DOHH2 (cell line): ENCODE data around the gene SPTBN4.
A peak's percentile ranks its signal among the peaks of the same experiment; 100 is the strongest.

Source experiments
- H3F3A ChIP-seq: fragments of 200-600 bp; sonication (generic), shearing (Covaris generic); 2 replicates; pipeline ENCODE4 v1.6.0; 2016; ENCODE audit warnings: antibody characterized with exemption, mild to moderate bottlenecking; ENCODE audit not compliant: control insufficient read depth, insufficient read depth
- H3K27ac ChIP-seq: fragments of 200-600 bp; sonication (generic); 2 replicates; pipeline ENCODE4 v1.5.1; 2014; ENCODE audit warnings: low read depth, mild to moderate bottlenecking, low read length, moderate library complexity
- H3K27me3 ChIP-seq: fragments of 200-600 bp; sonication (generic); 2 replicates; pipeline ENCODE4 v1.6.1; 2014; ENCODE audit warnings: mild to moderate bottlenecking, low read length, mixed read lengths; ENCODE audit not compliant: control insufficient read depth
- H3K36me3 ChIP-seq: fragments of 200-600 bp; sonication (generic); 2 replicates; pipeline ENCODE4 v1.6.1; 2014; ENCODE audit warnings: mild to moderate bottlenecking, low read length, moderate library complexity, mixed read lengths; ENCODE audit not compliant: control insufficient read depth
- H3K4me1 ChIP-seq: fragments of 200-600 bp; sonication (generic); 2 replicates; pipeline ENCODE4 v1.6.1; 2014; ENCODE audit warnings: mild to moderate bottlenecking, low read length, mixed read lengths; ENCODE audit not compliant: control insufficient read depth
- H3K4me2 ChIP-seq: fragments of 200-600 bp; sonication (generic); 2 replicates; pipeline ENCODE4 v1.6.0; 2014; ENCODE audit warnings: mild to moderate bottlenecking, low read length, moderate library complexity
- H3K4me3 ChIP-seq: fragments of 200-600 bp; sonication (generic); 2 replicates; pipeline ENCODE4 v1.5.1; 2014; ENCODE audit warnings: mild to moderate bottlenecking, low read length, mixed read lengths
- H3K79me2 ChIP-seq: fragments of 200-600 bp; sonication (generic); 2 replicates; pipeline ENCODE4 v1.6.1; 2014; ENCODE audit warnings: mild to moderate bottlenecking, low read length, mixed read lengths; ENCODE audit not compliant: control insufficient read depth
- H3K9me2 ChIP-seq: fragments of 200-600 bp; sonication (generic); replicated peaks from 2 replicates; pipeline ENCODE4 v1.6.1; 2014; ENCODE audit warnings: mild to moderate bottlenecking, low read length, mixed read lengths; ENCODE audit not compliant: control insufficient read depth
- H3K9me3 ChIP-seq: fragments of 200-600 bp; sonication (generic); 2 replicates; pipeline ENCODE4 v1.6.1; 2014; ENCODE audit warnings: antibody characterized with exemption, low read length, mixed read lengths; ENCODE audit not compliant: control insufficient read depth, insufficient read depth
- H4K20me1 ChIP-seq: fragments of 200-600 bp; sonication (generic); 2 replicates; pipeline ENCODE4 v1.6.0; 2014; ENCODE audit warnings: low read depth, mild to moderate bottlenecking, antibody characterized with exemption, low read length, moderate library complexity; ENCODE audit not compliant: control insufficient read depth, insufficient read depth
- EZH2phosphoT487 ChIP-seq: fragments of 200-600 bp; sonication (generic); IDR thresholded peaks from 2 replicates; pipeline ENCODE4 v1.6.1; 2017; ENCODE audit warnings: borderline replicate concordance, mild to moderate bottlenecking, antibody characterized with exemption, low read length, moderate library complexity, mixed read lengths
- TF ChIP-seq, protein P1 (sequence below): fragments of 200-600 bp; sonication (generic); IDR thresholded peaks from one replicate; pipeline ENCODE4 v1.5.1; 2014; ENCODE audit warnings: antibody characterized with exemption, mild to moderate bottlenecking, low read depth, low read length; ENCODE audit not compliant: poor library complexity, severe bottlenecking

The SPTBN4 gene

DNA sequence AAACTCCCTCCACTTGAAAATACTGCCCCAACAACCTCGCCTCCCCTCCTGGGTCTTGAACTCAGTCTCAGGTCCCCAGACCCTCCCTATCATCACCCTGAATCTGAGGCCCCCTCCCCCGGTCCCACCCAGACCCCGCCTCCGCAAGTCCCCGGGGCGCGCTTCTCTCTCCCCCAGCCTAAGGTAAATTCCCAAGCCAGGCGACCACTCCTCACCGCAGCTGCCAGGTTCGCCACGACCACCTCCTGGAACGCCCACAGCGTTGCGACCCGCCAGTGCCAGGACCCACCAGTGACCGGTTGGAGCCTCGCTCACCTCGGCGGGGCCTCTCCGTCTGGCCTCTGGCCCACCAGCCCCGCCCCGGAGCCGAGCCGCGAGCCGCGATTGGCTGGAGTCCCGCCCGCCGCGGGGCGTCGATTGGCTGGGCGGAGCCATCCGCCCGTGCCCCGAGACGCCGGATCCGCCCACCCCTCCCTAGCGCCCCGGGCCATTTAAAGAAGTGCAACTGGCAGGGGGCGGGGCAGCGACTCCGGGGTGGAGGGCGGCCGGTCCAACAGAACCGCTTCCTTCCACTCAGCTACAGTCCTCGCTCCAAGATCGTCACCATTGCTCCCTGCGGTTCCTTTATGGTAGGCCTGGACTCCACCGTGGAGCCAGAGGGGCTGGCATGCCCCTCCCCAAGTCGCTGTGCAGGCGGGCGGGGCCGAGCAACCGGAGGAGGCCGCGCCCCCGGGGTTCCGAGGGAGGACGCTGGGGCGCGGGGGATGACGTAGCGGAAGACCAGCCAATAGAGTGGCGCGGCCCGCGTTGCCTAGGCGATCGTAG, 22.6 kb upstream of the SPTBN4 start, which contains the start of gene SERTAD3:
TSS of gene SERTAD3 (minus strand) at position 336 of the 825 bp plus-strand sequence. CDS start 2,255 bp downstream, outside the sequence.
- TF ChIP-seq EZH2phosphoT487, result no peak
- TF ChIP-seq, protein P1, sequence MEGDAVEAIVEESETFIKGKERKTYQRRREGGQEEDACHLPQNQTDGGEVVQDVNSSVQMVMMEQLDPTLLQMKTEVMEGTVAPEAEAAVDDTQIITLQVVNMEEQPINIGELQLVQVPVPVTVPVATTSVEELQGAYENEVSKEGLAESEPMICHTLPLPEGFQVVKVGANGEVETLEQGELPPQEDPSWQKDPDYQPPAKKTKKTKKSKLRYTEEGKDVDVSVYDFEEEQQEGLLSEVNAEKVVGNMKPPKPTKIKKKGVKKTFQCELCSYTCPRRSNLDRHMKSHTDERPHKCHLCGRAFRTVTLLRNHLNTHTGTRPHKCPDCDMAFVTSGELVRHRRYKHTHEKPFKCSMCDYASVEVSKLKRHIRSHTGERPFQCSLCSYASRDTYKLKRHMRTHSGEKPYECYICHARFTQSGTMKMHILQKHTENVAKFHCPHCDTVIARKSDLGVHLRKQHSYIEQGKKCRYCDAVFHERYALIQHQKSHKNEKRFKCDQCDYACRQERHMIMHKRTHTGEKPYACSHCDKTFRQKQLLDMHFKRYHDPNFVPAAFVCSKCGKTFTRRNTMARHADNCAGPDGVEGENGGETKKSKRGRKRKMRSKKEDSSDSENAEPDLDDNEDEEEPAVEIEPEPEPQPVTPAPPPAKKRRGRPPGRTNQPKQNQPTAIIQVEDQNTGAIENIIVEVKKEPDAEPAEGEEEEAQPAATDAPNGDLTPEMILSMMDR, result no peak
- H3K4me1 ChIP-seq, result peaks cover 18% of the 10 kb centered on the region
- H3K27me3 ChIP-seq, result no peaks in the 10 kb centered on the region
- no peaks in the 10 kb centered on the region for H4K20me1 ChIP-seq
- peak within 1 kb of the TSS; percentile 97 for H3K4me3 ChIP-seq
- peaks cover 5% of the 10 kb centered on the region for H3F3A ChIP-seq
- no peaks in the 10 kb centered on the region for H3K9me2 ChIP-seq
- peak within 1 kb of the TSS; percentile 91 for H3K4me2 ChIP-seq
- peak within 1 kb of the TSS; percentile 89 for H3K27ac ChIP-seq
- peaks cover 35% of the 10 kb centered on the region for H3K79me2 ChIP-seq
- H3K9me3 ChIP-seq, result no peaks in the 10 kb centered on the region
- H3K36me3 ChIP-seq, result peaks cover 32% of the 10 kb centered on the region

DNA sequence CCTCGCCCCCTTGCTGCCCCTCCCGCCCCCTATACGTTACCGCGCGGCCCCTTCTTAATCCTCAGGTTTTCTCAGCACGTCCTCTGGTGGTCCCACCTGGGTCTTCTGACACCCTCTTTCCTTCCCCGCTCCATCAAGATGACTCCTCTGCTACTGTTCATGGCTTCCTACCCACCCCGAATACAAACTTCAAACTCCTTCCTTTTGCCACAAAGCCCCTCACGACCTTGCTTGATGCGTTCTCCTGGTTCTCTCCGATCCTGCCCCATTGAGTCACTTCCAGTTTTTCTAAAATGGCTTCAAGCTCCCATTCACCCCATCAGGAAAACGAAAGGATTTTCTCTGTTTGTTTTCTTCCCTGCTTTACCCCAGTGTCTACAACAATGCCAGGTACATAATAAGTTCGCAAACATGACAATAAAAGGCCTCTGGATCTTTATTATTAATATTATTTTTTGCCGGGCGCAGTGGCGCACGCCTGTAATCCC, 21.9 kb upstream of the SPTBN4 start:
- Histone ChIP-seq H3K27me3 (no peaks in the 10 kb centered on the region), H3K36me3 (peaks cover 31% of the 10 kb centered on the region), H3K9me2 (no peaks in the 10 kb centered on the region), H3K9me3 (no peaks in the 10 kb centered on the region), H3K27ac (no peak overlapping the region), H3K79me2 (peaks cover 35% of the 10 kb centered on the region), H3K4me3 (peak overlapping the region; percentile 97), H3K4me1 (peaks cover 18% of the 10 kb centered on the region), H4K20me1 (no peaks in the 10 kb centered on the region), H3F3A (peaks cover 5% of the 10 kb centered on the region), H3K4me2 (peak overlapping the region; percentile 91)
- TF ChIP-seq, protein P1, result peak; percentile 61
- no peak for TF ChIP-seq EZH2phosphoT487

DNA sequence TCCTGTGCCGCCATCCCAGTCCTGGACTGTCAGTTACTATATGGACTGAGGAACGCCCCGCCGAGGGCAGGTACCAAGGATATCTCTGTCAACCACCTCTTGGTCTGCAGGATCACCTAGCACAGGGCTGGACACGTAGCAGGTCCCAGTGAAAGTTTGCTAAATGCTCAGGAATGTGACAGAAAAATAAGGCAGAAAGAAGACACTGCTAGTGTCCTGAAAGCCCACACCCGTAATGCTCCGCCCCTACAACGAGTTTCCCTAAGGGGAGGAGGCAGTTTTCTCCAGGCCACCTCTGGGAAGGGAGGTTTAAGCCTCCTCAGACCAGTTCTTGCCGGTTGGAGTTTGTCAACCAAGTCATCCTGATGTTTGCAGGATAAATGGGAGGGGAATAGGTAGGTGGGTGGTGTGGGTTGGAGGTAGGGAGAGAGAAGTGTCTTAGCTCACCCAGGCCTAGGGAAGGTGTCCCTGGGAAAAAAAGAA, 21.0 kb upstream of the SPTBN4 start:
- Histone ChIP-seq H3K27me3 (no peaks in the 10 kb centered on the region), H3K36me3 (peaks cover 21% of the 10 kb centered on the region), H3K9me3 (no peaks in the 10 kb centered on the region), H3K4me2 (no peak overlapping the region), H3F3A (peaks cover 5% of the 10 kb centered on the region), H3K4me1 (peaks cover 18% of the 10 kb centered on the region), H3K27ac (no peak overlapping the region), H3K79me2 (peaks cover 28% of the 10 kb centered on the region), H4K20me1 (no peaks in the 10 kb centered on the region), H3K9me2 (no peaks in the 10 kb centered on the region), H3K4me3 (no peak overlapping the region)
- TF ChIP-seq, protein P1, result no peak
- TF ChIP-seq EZH2phosphoT487, result no peak
